Panc1 (cell line): ENCODE data around the gene KCNJ14. TPM values are rescaled to one million over a fixed set of nuclear protein-coding genes. Genes with fewer than 3 reads are reported as not detected.

ENCODE experiments used
- ATAC-seq: fragments of 200-7000 bp; cut with Tn5 transposase; 2 replicates; pipeline ENCODE4 v1.9.1; 2020; ENCODE audit warnings: mild to moderate bottlenecking, moderate library complexity
- BruUV-seq: library from RNA; stranded (reverse); fragments of 400-500 nt; replicated peaks from 2 replicates; lab custom pipeline; 2021; lab: Mats Ljungman, UMichigan
- CTCF ChIA-PET: fragments of 300-600 bp; sonication (Branson Sonifier 250); formaldehyde crosslinking; loops from one replicate; lab custom pipeline; 2022; ENCODE audit warnings: antibody characterized with exemption; lab: Charles Lee
- POLR2A ChIA-PET: fragments of 300-600 bp; sonication (Branson Sonifier 250); formaldehyde crosslinking; loops from one replicate; lab custom pipeline; 2022; ENCODE audit warnings: antibody characterized with exemption; lab: Charles Lee
- DNase-seq: peaks from one replicate; pipeline ENCODE4 v3.0.0-alpha.2; 2010; ENCODE audit warnings: low read depth, low spot score
- H3K27ac ChIP-seq: 2 replicates; pipeline ENCODE4 v1.5.1; 2011; ENCODE audit warnings: mild to moderate bottlenecking, low read length, inconsistent platforms
- H3K27me3 ChIP-seq: fragments of 200-500 bp; sonication (Bioruptor generic); 2 replicates; pipeline ENCODE4 v1.6.0; 2014; ENCODE audit warnings: low read length, inconsistent platforms; ENCODE audit not compliant: control insufficient read depth, insufficient read depth
- H3K36me3 ChIP-seq: fragments of 200-500 bp; sonication (Bioruptor generic); 2 replicates; pipeline ENCODE4 v1.5.1; 2014; ENCODE audit warnings: inconsistent platforms, mild to moderate bottlenecking, low read length, moderate library complexity; ENCODE audit not compliant: control insufficient read depth, insufficient read depth
- H3K4me1 ChIP-seq: 2 replicates; pipeline ENCODE4 v1.5.1; 2011; ENCODE audit warnings: inconsistent platforms, mild to moderate bottlenecking, low read length, moderate library complexity; ENCODE audit not compliant: control insufficient read depth, insufficient read depth
- H3K4me3 ChIP-seq, 2 experiments: 2 replicates each; pipeline ENCODE4 v1.5.1; 2011 to 2012; ENCODE audit warnings: low read depth in 2 of 2, low read length in 2 of 2, mild to moderate bottlenecking in 2 of 2, inconsistent platforms in 1 of 2, moderate library complexity in 1 of 2
- H3K9me3 ChIP-seq: fragments of 200-500 bp; sonication (Bioruptor generic); 2 replicates; pipeline ENCODE4 v1.5.1; 2014; ENCODE audit warnings: low read depth, mild to moderate bottlenecking, inconsistent platforms, low read length, moderate library complexity; ENCODE audit not compliant: control insufficient read depth, insufficient read depth
- POLR2AphosphoS5 ChIP-seq: IDR thresholded peaks from 2 replicates; pipeline ENCODE4 v1.6.1; 2012; ENCODE audit warnings: mild to moderate bottlenecking, low read depth, low read length, moderate library complexity
- SIN3A ChIP-seq: IDR thresholded peaks from 2 replicates; pipeline ENCODE4 v1.6.1; 2012; ENCODE audit warnings: low read depth, mild to moderate bottlenecking, low read length, moderate library complexity, borderline replicate concordance; ENCODE audit not compliant: insufficient read depth
- TCF7L2 ChIP-seq: IDR thresholded peaks from 2 replicates; pipeline ENCODE4 v1.6.1; 2011; ENCODE audit warnings: mild to moderate bottlenecking, low read depth, low read length, inconsistent platforms
- in situ Hi-C: cut with HindIII; loops from 2 replicates; pipeline ENCODE4 v1.10.0; 2016; ENCODE audit warnings: low sequenced_read_pairs, low pct_unique_long_range_greater_than_20kb
- intact Hi-C: fragments of 100-400 bp; cut with micrococcal nuclease; formaldehyde crosslinking; loops from one replicate; pipeline ENCODE4 v1.10.0; 2022; ENCODE audit not compliant: unreplicated experiment
- total RNA-seq: library from RNA; stranded (reverse); gene quantifications from one replicate; pipeline ENCODE4 v1.2.1, GENCODE V29; 2021; ENCODE audit not compliant: unreplicated experiment
- TF ChIP-seq, protein P1 (sequence below), 2 experiments: IDR thresholded peaks; 2 replicates each; pipeline ENCODE4 v1.6.1; 2011 to 2012; ENCODE audit warnings: low read depth in 2 of 2, control low read depth in 1 of 2, low read length in 1 of 2, mild to moderate bottlenecking in 1 of 2, moderate library complexity in 1 of 2; ENCODE audit not compliant: insufficient read depth in 1 of 2
- TF ChIP-seq, protein P2 (sequence below): fragments of 450-650 bp; IDR thresholded peaks from 2 replicates; pipeline ENCODE4 v1.5.1; 2017; ENCODE audit warnings: mild to moderate bottlenecking

The KCNJ14 gene
- total RNA-seq, 1 experiment from 2014 or later, result 2.9 TPM

DNA sequence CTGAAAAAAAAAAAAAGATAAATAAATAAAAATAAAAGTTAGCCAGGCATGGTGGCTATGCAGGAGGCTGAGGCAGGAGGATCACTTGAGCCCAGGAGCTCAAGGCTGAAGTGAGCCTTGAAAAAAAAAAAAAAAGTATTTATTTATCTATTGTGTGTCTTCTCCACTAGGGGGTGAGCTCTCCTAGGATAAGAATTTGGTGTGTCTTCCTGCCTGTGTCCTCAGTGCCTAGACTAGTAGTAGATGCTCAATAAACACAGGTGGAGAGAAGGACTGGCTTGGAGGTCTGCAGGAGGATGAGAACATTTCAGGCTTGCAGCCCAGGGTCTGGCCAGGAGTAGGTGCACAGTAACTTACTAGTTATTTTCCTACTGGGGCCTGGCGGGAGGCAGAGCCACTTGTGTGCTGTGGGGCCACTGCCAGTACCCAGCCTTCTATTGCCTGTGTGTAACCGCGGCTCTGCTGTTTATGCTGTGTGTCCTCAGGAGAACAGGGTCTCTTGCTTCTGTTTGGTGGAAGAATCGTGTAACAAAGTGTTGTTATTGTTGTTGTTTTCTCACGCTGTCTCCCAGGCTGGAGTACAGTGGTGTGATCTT lies 50.9 kb downstream of the KCNJ14 start:
- ATAC-seq (no peak), DNase-seq (no peak)
- ChIA-PET POLR2A (interaction anchor here (0.6 kb wide), 1 partner anchor 477 kb away, joined by 6 read pairs; no protein-coding TSS in a partner anchor), CTCF (interaction anchor here (0.6 to 1.5 kb wide), 19 partner anchors 13 to 389 kb away, joined by 3 to 44 read pairs (median 4); no protein-coding TSS in a partner anchor)
- Histone ChIP-seq H3K4me1 (no peaks in the 10 kb centered on the region), H3K27ac (no peak overlapping the region), H3K36me3 (no peaks in the 10 kb centered on the region), H3K9me3 (no peaks in the 10 kb centered on the region), H3K4me3 (no peak overlapping the region), H3K27me3 (no peaks in the 10 kb centered on the region)
- no peak for TF ChIP-seq POLR2AphosphoS5
- TF ChIP-seq SIN3A, result no peak
- TF ChIP-seq, protein P1, sequence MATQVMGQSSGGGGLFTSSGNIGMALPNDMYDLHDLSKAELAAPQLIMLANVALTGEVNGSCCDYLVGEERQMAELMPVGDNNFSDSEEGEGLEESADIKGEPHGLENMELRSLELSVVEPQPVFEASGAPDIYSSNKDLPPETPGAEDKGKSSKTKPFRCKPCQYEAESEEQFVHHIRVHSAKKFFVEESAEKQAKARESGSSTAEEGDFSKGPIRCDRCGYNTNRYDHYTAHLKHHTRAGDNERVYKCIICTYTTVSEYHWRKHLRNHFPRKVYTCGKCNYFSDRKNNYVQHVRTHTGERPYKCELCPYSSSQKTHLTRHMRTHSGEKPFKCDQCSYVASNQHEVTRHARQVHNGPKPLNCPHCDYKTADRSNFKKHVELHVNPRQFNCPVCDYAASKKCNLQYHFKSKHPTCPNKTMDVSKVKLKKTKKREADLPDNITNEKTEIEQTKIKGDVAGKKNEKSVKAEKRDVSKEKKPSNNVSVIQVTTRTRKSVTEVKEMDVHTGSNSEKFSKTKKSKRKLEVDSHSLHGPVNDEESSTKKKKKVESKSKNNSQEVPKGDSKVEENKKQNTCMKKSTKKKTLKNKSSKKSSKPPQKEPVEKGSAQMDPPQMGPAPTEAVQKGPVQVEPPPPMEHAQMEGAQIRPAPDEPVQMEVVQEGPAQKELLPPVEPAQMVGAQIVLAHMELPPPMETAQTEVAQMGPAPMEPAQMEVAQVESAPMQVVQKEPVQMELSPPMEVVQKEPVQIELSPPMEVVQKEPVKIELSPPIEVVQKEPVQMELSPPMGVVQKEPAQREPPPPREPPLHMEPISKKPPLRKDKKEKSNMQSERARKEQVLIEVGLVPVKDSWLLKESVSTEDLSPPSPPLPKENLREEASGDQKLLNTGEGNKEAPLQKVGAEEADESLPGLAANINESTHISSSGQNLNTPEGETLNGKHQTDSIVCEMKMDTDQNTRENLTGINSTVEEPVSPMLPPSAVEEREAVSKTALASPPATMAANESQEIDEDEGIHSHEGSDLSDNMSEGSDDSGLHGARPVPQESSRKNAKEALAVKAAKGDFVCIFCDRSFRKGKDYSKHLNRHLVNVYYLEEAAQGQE (IDR thresholded peaks at IDR 0.05; ENCODE audit: insufficient read depth in 1 of 2, low read depth in 2 of 2, low read length in 1 of 2), result no peak
- no peak for TF ChIP-seq TCF7L2
- BruUV-seq, result no TSS peak
- in situ Hi-C loops, result no loop called here
- intact Hi-C loops, result loop anchor here (2.0 kb wide), 1 partner anchor 79 kb away; no protein-coding TSS in a partner anchor

DNA sequence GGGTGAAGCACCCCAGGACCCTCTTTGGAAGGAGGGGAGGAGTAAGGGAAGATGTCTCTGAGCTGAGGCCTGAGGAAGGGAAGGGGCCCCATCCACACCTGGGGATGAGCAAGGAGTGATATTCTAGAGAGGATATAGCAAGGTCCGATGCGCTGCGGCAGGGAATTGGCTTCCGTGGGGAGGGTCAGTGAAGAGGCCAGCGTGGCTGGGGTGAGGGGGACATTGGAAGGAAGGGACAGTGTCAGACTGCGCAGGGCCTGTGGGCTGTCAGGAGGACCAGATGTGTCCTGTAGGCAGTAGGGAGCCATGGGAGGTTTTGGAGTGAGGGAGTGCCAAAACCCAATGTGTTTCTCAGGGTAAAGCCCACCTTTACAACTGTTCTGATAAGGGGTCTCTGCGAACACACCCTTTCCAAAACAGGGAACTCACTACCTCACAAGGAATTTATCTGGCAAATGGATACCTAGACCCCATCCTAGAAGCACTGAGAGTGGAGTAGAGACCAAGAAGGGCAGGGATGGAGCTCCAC lies 52.6 kb downstream of the KCNJ14 start:
- Histone ChIP-seq H3K4me3 (no peak overlapping the region), H3K27ac (no peak overlapping the region), H3K4me1 (no peaks in the 10 kb centered on the region), H3K9me3 (no peaks in the 10 kb centered on the region), H3K27me3 (no peaks in the 10 kb centered on the region), H3K36me3 (no peaks in the 10 kb centered on the region)
- TF ChIP-seq SIN3A (no peak), TCF7L2 (no peak), POLR2AphosphoS5 (no peak)
- TF ChIP-seq, protein P2, sequence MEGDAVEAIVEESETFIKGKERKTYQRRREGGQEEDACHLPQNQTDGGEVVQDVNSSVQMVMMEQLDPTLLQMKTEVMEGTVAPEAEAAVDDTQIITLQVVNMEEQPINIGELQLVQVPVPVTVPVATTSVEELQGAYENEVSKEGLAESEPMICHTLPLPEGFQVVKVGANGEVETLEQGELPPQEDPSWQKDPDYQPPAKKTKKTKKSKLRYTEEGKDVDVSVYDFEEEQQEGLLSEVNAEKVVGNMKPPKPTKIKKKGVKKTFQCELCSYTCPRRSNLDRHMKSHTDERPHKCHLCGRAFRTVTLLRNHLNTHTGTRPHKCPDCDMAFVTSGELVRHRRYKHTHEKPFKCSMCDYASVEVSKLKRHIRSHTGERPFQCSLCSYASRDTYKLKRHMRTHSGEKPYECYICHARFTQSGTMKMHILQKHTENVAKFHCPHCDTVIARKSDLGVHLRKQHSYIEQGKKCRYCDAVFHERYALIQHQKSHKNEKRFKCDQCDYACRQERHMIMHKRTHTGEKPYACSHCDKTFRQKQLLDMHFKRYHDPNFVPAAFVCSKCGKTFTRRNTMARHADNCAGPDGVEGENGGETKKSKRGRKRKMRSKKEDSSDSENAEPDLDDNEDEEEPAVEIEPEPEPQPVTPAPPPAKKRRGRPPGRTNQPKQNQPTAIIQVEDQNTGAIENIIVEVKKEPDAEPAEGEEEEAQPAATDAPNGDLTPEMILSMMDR, result no peak
- TF ChIP-seq, protein P1 (IDR thresholded peaks at IDR 0.05; ENCODE audit: insufficient read depth in 1 of 2, low read depth in 2 of 2, low read length in 1 of 2), result no peak
- CTCF ChIA-PET, result interaction anchor here (0.6 to 1.0 kb wide), 2 partner anchors 35 to 46 kb away, joined by 5 to 13 read pairs; no protein-coding TSS in a partner anchor
- no TSS peak for BruUV-seq
- POLR2A ChIA-PET, result no interaction called here
- in situ Hi-C loops (no loop called here), intact Hi-C loops (loop anchor here (2.0 kb wide), 1 partner anchor 77 kb away; no protein-coding TSS in a partner anchor)
- DNase-seq, result no peak
- no peak for ATAC-seq
